ENCODE results near the gene INF2.

GRCh38 chr14:104745431-104745830, 56.0 kb downstream of the INF2 start:
- TF ChIP-seq, protein P1, sequence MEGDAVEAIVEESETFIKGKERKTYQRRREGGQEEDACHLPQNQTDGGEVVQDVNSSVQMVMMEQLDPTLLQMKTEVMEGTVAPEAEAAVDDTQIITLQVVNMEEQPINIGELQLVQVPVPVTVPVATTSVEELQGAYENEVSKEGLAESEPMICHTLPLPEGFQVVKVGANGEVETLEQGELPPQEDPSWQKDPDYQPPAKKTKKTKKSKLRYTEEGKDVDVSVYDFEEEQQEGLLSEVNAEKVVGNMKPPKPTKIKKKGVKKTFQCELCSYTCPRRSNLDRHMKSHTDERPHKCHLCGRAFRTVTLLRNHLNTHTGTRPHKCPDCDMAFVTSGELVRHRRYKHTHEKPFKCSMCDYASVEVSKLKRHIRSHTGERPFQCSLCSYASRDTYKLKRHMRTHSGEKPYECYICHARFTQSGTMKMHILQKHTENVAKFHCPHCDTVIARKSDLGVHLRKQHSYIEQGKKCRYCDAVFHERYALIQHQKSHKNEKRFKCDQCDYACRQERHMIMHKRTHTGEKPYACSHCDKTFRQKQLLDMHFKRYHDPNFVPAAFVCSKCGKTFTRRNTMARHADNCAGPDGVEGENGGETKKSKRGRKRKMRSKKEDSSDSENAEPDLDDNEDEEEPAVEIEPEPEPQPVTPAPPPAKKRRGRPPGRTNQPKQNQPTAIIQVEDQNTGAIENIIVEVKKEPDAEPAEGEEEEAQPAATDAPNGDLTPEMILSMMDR (IDR thresholded peaks at IDR 0.05; ENCODE audit: low read length) = no peak
- no peak for TF ChIP-seq EZH2 (IDR thresholded peaks at IDR 0.05; ENCODE audit: borderline replicate concordance, low read length)
